NT2/D1 (cell line): ENCODE data around the gene SPATS1.

ENCODE experiments used
- DNase-seq: peaks from one replicate; pipeline ENCODE4 v3.0.0-alpha.2; 2011; ENCODE audit warnings: low read depth, low spot score
- H3K27me3 ChIP-seq: 2 replicates; pipeline ENCODE4 v1.6.0; 2011; ENCODE audit warnings: mild to moderate bottlenecking; ENCODE audit not compliant: insufficient read length, insufficient read depth
- H3K36me3 ChIP-seq: 2 replicates; pipeline ENCODE4 v1.6.1; 2011; ENCODE audit warnings: mild to moderate bottlenecking, low read length, mixed read lengths; ENCODE audit not compliant: insufficient read depth, insufficient read length
- H3K4me1 ChIP-seq: 2 replicates; pipeline ENCODE4 v1.5.1; 2011; ENCODE audit not compliant: insufficient read depth, insufficient read length
- H3K4me3 ChIP-seq: 2 replicates; pipeline ENCODE4 v1.5.1; 2011; ENCODE audit warnings: low read depth; ENCODE audit not compliant: insufficient read length
- H3K9ac ChIP-seq: 2 replicates; pipeline ENCODE4 v1.6.0; 2011; ENCODE audit warnings: low read depth; ENCODE audit not compliant: insufficient read length
- H3K9me3 ChIP-seq: 2 replicates; pipeline ENCODE4 v1.5.1; 2011; ENCODE audit warnings: mild to moderate bottlenecking, low read length; ENCODE audit not compliant: insufficient read depth
- SUZ12 ChIP-seq: IDR thresholded peaks from 2 replicates; pipeline ENCODE4 v1.6.1; 2011; ENCODE audit not compliant: insufficient read length, insufficient read depth; ENCODE audit errors: extremely low read depth
- YY1 ChIP-seq: IDR thresholded peaks from 2 replicates; pipeline ENCODE4 v1.6.1; 2011; ENCODE audit not compliant: insufficient read length, insufficient read depth
- ZNF274 ChIP-seq: IDR thresholded peaks from 2 replicates; pipeline ENCODE4 v1.6.1; 2011; ENCODE audit warnings: mild to moderate bottlenecking, low read depth, low read length

Gene SPATS1, protein sequence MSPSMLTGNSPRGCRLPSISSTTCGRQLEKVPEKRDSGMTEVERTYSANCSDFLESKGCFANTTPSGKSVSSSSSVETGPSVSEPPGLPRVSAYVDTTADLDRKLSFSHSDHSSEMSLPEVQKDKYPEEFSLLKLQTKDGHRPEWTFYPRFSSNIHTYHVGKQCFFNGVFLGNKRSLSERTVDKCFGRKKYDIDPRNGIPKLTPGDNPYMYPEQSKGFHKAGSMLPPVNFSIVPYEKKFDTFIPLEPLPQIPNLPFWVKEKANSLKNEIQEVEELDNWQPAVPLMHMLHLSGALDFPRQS

DNA sequence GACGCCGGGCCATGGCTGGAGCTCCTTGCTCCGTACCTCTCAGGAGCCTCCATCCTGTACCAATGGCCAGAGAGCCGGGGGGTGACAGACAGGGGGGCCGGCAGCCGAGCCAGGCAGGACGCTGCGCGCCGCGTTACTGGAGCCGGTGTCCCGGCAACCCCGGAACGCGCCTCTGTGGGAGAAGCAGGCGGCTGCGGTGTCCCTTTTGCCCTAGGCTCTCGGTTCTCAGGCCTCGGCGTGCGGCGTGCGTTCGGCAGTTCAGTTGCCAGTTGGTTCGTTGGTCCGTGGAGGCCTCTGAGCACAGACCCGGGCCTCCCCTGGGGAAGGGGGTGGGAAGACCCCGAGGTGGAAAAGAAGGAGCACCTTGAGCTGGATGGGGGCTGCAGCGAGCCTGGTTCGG lies at the start of gene SPATS1:
TSS of gene SPATS1 (plus strand) at position 162 of the 400 bp plus-strand sequence. CDS start 446 bp downstream, outside the sequence.
- no peak for TF ChIP-seq SUZ12
- TF ChIP-seq YY1: no peak
- no peak for TF ChIP-seq ZNF274
- Histone ChIP-seq H3K36me3 (no peaks in the 10 kb centered on the region), H3K4me3 (no peak within 1 kb of the TSS), H3K4me1 (no peaks in the 10 kb centered on the region), H3K27me3 (no peaks in the 10 kb centered on the region), H3K9ac (no peak within 1 kb of the TSS), H3K9me3 (no peaks in the 10 kb centered on the region)
- no peak for DNase-seq

DNA sequence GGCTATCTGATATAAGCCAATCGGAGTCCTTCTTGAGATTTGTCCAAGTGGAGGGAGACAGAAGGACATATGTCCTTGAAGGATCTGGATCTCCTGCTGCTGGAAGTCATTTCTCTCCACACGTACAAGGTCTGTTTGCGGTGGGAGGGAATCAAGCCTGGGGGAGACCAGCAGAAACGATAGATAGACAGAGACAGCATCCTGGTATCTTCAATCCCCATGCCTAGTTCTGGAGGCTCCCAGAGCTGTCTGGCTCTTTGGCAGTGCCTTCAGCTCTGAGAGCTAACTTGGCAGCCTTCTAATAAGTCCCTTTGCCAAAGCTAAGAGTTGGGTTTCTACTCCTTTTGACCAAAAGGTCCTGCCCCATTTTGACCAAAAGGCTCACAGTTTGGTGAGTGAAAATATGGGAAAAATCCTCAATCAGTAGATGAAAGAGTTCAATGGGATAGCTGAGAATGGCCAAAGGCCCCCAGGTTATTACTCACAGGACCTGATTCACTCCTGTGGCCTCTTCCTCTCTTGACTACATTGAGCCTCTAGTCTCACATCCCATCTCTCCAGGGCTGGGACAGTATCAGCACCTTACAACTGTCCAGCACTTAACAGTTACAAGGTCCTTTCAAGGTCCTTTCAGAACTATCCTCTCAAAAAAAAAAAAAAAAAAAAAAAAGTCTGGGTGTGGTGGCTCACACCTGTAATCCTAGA lies 49.6 kb upstream of the SPATS1 start:
- Histone ChIP-seq H3K9me3 (no peaks in the 10 kb centered on the region), H3K4me3 (no peak overlapping the region), H3K9ac (no peak overlapping the region), H3K27me3 (peaks cover 9% of the 10 kb centered on the region), H3K36me3 (no peaks in the 10 kb centered on the region), H3K4me1 (no peaks in the 10 kb centered on the region)
- TF ChIP-seq ZNF274 (no peak), SUZ12 (no peak), YY1 (no peak)
- no peak for DNase-seq

DNA sequence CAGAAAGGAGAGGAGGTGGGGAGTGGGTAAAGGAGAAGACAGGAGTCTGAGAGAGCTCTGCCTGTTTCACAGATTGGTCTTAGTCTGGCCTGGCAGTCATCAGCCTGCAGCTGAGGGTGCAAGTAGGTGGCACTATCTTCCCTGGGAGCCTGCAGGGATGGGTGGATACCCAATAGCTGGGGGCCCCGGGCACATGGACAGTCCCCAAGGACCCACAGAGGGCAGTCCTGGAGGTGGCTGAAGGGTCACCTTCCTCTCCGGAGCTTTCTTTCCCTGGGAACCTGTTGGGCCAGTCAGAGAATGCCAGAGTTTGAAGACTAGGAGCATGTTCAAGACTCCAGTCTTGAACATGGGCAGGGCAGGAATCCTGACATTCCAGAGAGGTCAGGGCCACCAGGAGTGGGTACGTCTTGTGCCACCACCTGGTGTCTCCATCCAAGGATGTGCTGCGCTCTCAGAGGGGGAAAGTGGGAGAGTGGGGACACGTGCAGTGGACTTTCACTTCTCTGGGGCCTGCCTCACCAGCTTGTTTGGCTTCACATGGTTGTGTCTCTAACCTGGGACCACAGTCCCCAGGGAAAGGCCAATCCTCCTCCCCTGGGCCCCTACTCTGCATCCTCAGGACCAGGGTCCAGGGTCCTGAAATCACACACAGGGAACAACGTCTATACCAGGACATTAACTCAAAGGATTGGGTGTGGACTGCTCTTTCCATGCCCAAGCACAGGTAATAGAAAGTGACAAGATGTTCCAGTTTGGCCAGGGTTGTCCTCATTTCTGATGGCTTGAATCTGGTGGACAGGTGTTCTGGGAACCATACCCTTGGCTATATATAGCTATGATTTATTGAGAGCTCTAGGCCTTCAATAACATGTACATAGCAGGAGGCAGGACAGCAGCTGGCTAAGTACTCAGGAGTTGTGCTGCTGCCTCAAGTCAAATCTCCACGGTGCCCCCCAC lies 47.3 kb upstream of the SPATS1 start:
- H3K9ac ChIP-seq: no peak overlapping the region
- TF ChIP-seq ZNF274: no peak
- no peak for TF ChIP-seq SUZ12
- no peak for TF ChIP-seq YY1
- no peaks in the 10 kb centered on the region for H3K9me3 ChIP-seq
- DNase-seq: no peak
- peaks cover 7% of the 10 kb centered on the region for H3K36me3 ChIP-seq
- H3K27me3 ChIP-seq: peaks cover 9% of the 10 kb centered on the region
- H3K4me3 ChIP-seq: no peak overlapping the region
- H3K4me1 ChIP-seq: no peaks in the 10 kb centered on the region

DNA sequence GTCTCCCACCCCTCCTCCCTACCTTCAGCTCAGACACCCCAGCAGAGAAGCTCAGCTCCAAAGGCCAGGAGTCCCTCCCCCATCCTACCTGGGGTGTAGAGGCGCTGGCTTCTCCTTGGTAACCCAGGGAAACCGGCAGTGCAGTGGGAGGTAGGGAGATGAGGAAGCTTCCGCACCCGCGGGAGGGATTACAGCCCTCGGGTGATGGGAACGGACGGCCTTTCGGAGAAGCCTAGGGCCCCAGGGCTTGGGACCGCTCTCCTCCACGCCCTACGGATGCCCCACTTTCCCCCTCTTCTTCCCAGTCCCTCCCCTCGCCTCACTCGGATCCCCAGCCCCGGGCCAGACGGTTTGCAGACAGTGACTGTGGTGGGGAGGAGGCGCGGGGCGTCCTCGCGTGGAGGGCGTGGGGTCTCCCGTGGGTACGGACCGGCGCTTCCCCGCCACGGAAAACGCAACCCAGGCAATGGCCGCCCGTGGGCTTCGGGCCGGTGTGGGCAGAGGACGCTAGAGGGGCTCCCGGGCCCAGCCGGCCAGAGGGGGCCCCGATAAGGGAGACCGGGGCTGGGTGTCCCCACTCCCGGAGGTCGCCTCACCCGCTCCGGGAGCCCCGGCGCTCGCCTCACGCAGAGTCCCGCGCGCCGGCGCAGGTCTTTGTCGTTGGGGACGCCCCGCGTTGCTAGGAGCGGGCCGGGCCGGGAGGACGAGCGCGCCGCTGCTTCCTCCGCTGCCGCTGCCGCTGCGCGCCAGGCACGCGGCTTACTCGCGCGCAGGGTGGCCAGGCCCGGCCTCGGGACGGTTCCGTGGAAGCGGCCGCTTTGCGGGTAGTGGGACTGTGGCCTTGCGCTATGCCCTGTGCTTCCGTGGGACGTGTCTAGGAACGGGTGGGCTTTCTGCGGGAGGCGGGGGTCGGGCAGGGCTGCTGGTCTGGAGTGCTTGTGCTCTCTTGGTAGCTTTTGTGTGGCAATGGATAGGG lies 45.1 kb upstream of the SPATS1 start:
- Histone ChIP-seq H3K9ac (peak overlapping the region; percentile 79), H3K4me1 (no peaks in the 10 kb centered on the region), H3K27me3 (peaks cover 9% of the 10 kb centered on the region), H3K9me3 (no peaks in the 10 kb centered on the region), H3K36me3 (peaks cover 29% of the 10 kb centered on the region), H3K4me3 (peak overlapping the region; percentile 58)
- no peak for DNase-seq
- TF ChIP-seq ZNF274: no peak
- no peak for TF ChIP-seq YY1
- TF ChIP-seq SUZ12: no peak

DNA sequence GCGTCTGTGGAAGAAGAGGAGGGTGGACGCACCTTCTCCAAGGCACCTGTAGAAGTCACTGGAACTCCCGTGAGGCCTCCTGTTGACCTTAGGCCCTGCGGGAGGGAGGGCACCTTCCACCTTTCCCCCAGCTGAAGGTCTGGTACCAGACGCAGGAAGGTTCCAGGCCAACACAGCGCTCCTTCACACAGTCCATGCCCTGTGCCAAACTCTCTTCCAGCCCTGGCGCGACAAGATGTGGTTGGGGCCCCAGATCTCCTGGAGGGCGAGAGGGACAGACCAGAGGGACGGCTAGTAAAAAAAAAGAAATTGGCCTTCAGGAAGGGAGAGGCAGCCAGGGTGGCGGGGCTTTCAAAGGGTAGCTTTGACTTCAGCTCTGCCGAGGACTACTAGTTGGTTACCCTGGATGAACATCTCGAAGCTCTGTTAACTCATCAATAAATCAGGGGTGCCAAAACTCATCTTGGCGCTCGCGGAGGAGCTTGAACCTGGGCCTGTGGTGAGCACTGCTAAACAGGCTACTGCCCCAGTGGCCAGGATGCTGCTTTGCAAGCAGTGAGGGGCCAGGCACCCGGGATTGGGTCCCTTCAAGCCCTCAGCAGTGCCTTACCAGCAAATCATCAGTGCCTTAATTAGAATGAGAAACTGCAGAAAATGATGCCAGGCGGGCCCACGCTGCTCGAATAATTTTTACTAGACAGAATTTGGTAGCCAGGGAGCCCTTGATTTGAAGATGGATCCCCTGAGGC lies 44.2 kb upstream of the SPATS1 start:
- peak overlapping the region; percentile 79 for H3K9ac ChIP-seq
- peaks cover 38% of the 10 kb centered on the region for H3K36me3 ChIP-seq
- TF ChIP-seq YY1 (no peak), ZNF274 (no peak), SUZ12 (no peak)
- H3K27me3 ChIP-seq: peaks cover 9% of the 10 kb centered on the region
- no peak for DNase-seq
- no peaks in the 10 kb centered on the region for H3K9me3 ChIP-seq
- H3K4me1 ChIP-seq: no peaks in the 10 kb centered on the region
- H3K4me3 ChIP-seq: peak overlapping the region; percentile 58

DNA sequence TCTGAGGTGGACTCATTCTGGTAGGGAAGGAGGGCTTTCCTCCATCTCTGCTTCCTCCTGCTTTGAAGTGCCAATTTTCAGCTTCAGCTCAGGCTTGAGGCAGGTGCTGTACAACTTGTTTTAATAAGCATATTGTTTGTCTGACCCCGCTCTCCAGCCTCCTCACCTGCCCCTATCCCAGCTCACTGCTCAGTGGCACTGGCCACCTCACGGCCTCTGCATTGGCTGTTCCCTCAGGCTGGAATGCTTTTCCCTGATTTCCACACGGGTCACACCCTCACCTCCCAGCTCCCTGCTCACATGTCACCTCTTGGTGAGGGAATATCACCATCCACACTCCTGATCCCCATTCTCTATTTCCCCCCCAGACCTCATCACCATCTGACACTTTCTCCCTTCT lies 43.6 kb upstream of the SPATS1 start:
- H3K27me3 ChIP-seq: peaks cover 9% of the 10 kb centered on the region
- TF ChIP-seq YY1: no peak
- no peak for TF ChIP-seq SUZ12
- no peak for TF ChIP-seq ZNF274

More for the DNA sequence above, 43.6 kb upstream of the SPATS1 start:
- no peak overlapping the region for H3K4me3 ChIP-seq
- no peaks in the 10 kb centered on the region for H3K4me1 ChIP-seq
- peaks cover 44% of the 10 kb centered on the region for H3K36me3 ChIP-seq
- H3K9me3 ChIP-seq: no peaks in the 10 kb centered on the region
- DNase-seq: no peak
- no peak overlapping the region for H3K9ac ChIP-seq
